IPS-20b (cell line): ENCODE measurements around the gene DAZAP1.
"Not testable (repeated sequence)": the region's sequence is repeated elsewhere in the genome, so short reads cannot be mapped to it uniquely, and the experiment has no call there.

ENCODE experiments used
- H3K27ac ChIP-seq: one replicate; pipeline ENCODE4 v1.5.1; 2013; ENCODE audit warnings: low read length
- H3K27me3 ChIP-seq: 2 replicates; pipeline ENCODE4 v1.6.1; 2013; ENCODE audit warnings: mild to moderate bottlenecking, low read length, inconsistent platforms; ENCODE audit not compliant: insufficient read depth
- H3K36me3 ChIP-seq: 2 replicates; pipeline ENCODE4 v1.6.1; 2013; ENCODE audit warnings: low read depth, mild to moderate bottlenecking, inconsistent platforms, low read length, moderate library complexity; ENCODE audit not compliant: insufficient read depth
- H3K4me1 ChIP-seq: 2 replicates; pipeline ENCODE4 v1.6.1; 2013; ENCODE audit warnings: mild to moderate bottlenecking, control low read depth, inconsistent platforms, low read length, moderate library complexity; ENCODE audit not compliant: insufficient read depth
- H3K4me3 ChIP-seq: 2 replicates; pipeline ENCODE4 v1.5.1; 2013; ENCODE audit warnings: mild to moderate bottlenecking, low read length, inconsistent platforms
- H3K9ac ChIP-seq: 2 replicates; pipeline ENCODE4 v1.6.1; 2013; ENCODE audit warnings: low read depth, mild to moderate bottlenecking, inconsistent platforms, low read length, moderate library complexity
- H3K9me3 ChIP-seq: 2 replicates; pipeline ENCODE4 v1.6.1; 2013; ENCODE audit warnings: mild to moderate bottlenecking, low read depth, low read length, inconsistent platforms; ENCODE audit not compliant: insufficient read depth

Gene DAZAP1

GRCh38 chr19:1473085-1473851 is 65.9 kb downstream of the DAZAP1 start:
- Histone ChIP-seq H3K27me3 (peaks cover 56% of the 10 kb centered on the region), H3K9ac (no peak overlapping the region), H3K27ac (no peak overlapping the region), H3K4me1 (no peaks in the 10 kb centered on the region), H3K36me3 (no peaks in the 10 kb centered on the region), H3K4me3 (no peak overlapping the region), H3K9me3 (no peaks in the 10 kb centered on the region)

GRCh38 chr19:1474011-1474764 is 66.8 kb downstream of the DAZAP1 start:
- no peaks in the 10 kb centered on the region for H3K9me3 ChIP-seq
- H3K27me3 ChIP-seq, result peaks cover 47% of the 10 kb centered on the region
- H3K4me1 ChIP-seq, result no peaks in the 10 kb centered on the region
- no peak overlapping the region for H3K4me3 ChIP-seq
- H3K36me3 ChIP-seq, result no peaks in the 10 kb centered on the region
- no peak overlapping the region for H3K27ac ChIP-seq
- no peak overlapping the region for H3K9ac ChIP-seq

- H3K27me3 ChIP-seq, result peaks cover 40% of the 10 kb centered on the region
- H3K9me3 ChIP-seq, result no peaks in the 10 kb centered on the region
- no peak overlapping the region for H3K9ac ChIP-seq
- H3K4me3 ChIP-seq, result no peak overlapping the region
- H3K36me3 ChIP-seq, result no peaks in the 10 kb centered on the region
- H3K4me1 ChIP-seq, result no peaks in the 10 kb centered on the region
- no peak overlapping the region for H3K27ac ChIP-seq
Observed at GRCh38 chr19:1474765-1475351, 67.5 kb downstream of the DAZAP1 start.

- H3K9ac ChIP-seq, result no peak overlapping the region
- no peaks in the 10 kb centered on the region for H3K36me3 ChIP-seq
- H3K9me3 ChIP-seq, result no peaks in the 10 kb centered on the region
- no peaks in the 10 kb centered on the region for H3K4me1 ChIP-seq
- no peak overlapping the region for H3K4me3 ChIP-seq
- H3K27me3 ChIP-seq, result peaks cover 30% of the 10 kb centered on the region
- H3K27ac ChIP-seq, result no peak overlapping the region
Observed at GRCh38 chr19:1475751-1476437, 68.5 kb downstream of the DAZAP1 start.

- peaks cover 18% of the 10 kb centered on the region for H3K27me3 ChIP-seq
- H3K36me3 ChIP-seq, H3K4me3 ChIP-seq, H3K9ac ChIP-seq, H3K27ac ChIP-seq, H3K9me3 ChIP-seq, H3K4me1 ChIP-seq: not testable (repeated sequence)
Observed at GRCh38 chr19:1477056-1477455, 69.7 kb downstream of the DAZAP1 start.

- Histone ChIP-seq H3K4me3 (peak within 1 kb of the TSS; percentile 73), H3K36me3 (no peaks in the 10 kb centered on the region), H3K9ac (peak within 1 kb of the TSS; percentile 72), H3K9me3 (no peaks in the 10 kb centered on the region), H3K27ac (peak within 1 kb of the TSS; percentile 85), H3K4me1 (no peaks in the 10 kb centered on the region), H3K27me3 (no peaks in the 10 kb centered on the region)
Observed at GRCh38 chr19:1478934-1479707, 71.7 kb downstream of the DAZAP1 start, which contains the start of gene C19orf25. C19orf25 (minus strand) TSS chr19:1479215; CDS start chr19:1478903, 312 bp downstream.

- Histone ChIP-seq H3K27ac (no peak overlapping the region), H3K36me3 (no peaks in the 10 kb centered on the region), H3K4me3 (no peak overlapping the region), H3K9me3 (no peaks in the 10 kb centered on the region), H3K4me1 (no peaks in the 10 kb centered on the region), H3K27me3 (no peaks in the 10 kb centered on the region), H3K9ac (no peak overlapping the region)
Observed at GRCh38 chr19:1481224-1481892, 74.0 kb downstream of the DAZAP1 start.

GRCh38 chr19:1481893-1482360 is 74.5 kb downstream of the DAZAP1 start:
- H3K9me3 ChIP-seq, result no peaks in the 10 kb centered on the region
- H3K36me3 ChIP-seq, result no peaks in the 10 kb centered on the region
- no peaks in the 10 kb centered on the region for H3K4me1 ChIP-seq
- H3K27ac ChIP-seq, result no peak overlapping the region
- no peak overlapping the region for H3K9ac ChIP-seq
- no peaks in the 10 kb centered on the region for H3K27me3 ChIP-seq
- H3K4me3 ChIP-seq, result no peak overlapping the region

GRCh38 chr19:1482361-1483130 is 75.2 kb downstream of the DAZAP1 start:
- H3K4me3 ChIP-seq, result no peak overlapping the region
- H3K27ac ChIP-seq, result no peak overlapping the region
- no peaks in the 10 kb centered on the region for H3K36me3 ChIP-seq
- no peaks in the 10 kb centered on the region for H3K9me3 ChIP-seq
- H3K27me3 ChIP-seq, result no peaks in the 10 kb centered on the region
- H3K4me1 ChIP-seq, result no peaks in the 10 kb centered on the region
- no peak overlapping the region for H3K9ac ChIP-seq
